ENCODE results near the gene TAGLN3.

Gene TAGLN3

GRCh38 chr3:111998636-111999483, at the start of gene TAGLN3:
TSS of gene TAGLN3 (plus strand) at chr3:111998922. CDS start at chr3:111999423, 501 bp downstream.
- DNase-seq, result no peak
- TF ChIP-seq POLR2A (IDR thresholded peaks at IDR 0.05; ENCODE audit: low read length) (no peak), GATA1 (IDR thresholded peaks at IDR 0.05; ENCODE audit: low read depth, low read length) (no peak)

- DNase-seq, result no peak
- TF ChIP-seq GATA1 (IDR thresholded peaks at IDR 0.05; ENCODE audit: low read depth, low read length), result no peak
- TF ChIP-seq POLR2A (IDR thresholded peaks at IDR 0.05; ENCODE audit: low read length), result no peak
These were observed 49.0 kb upstream of the TAGLN3 start for GRCh38 chr3:111949712-111950111.

- TF ChIP-seq POLR2A (IDR thresholded peaks at IDR 0.05; ENCODE audit: low read length), result no peak
- TF ChIP-seq GATA1 (IDR thresholded peaks at IDR 0.05; ENCODE audit: low read depth, low read length), result no peak
- DNase-seq, result no peak
These were observed 47.7 kb upstream of the TAGLN3 start for GRCh38 chr3:111951032-111951431.

GRCh38 chr3:111952086-111952485, 46.6 kb upstream of the TAGLN3 start:
- TF ChIP-seq POLR2A (IDR thresholded peaks at IDR 0.05; ENCODE audit: low read length), result no peak
- no peak for TF ChIP-seq GATA1 (IDR thresholded peaks at IDR 0.05; ENCODE audit: low read depth, low read length)

GRCh38 chr3:111952866-111953450, 45.8 kb upstream of the TAGLN3 start:
- TF ChIP-seq POLR2A (IDR thresholded peaks at IDR 0.05; ENCODE audit: low read length) (no peak), GATA1 (IDR thresholded peaks at IDR 0.05; ENCODE audit: low read depth, low read length) (no peak)
- DNase-seq, result no peak

More at GRCh38 chr3:111952086-111952485, 46.6 kb upstream of the TAGLN3 start:
- no peak for DNase-seq

- no peak for DNase-seq
- TF ChIP-seq POLR2A (IDR thresholded peaks at IDR 0.05; ENCODE audit: low read length) (no peak), GATA1 (IDR thresholded peaks at IDR 0.05; ENCODE audit: low read depth, low read length) (no peak)
These were observed 44.3 kb upstream of the TAGLN3 start for GRCh38 chr3:111954228-111954990.

GRCh38 chr3:111955876-111956275, 42.8 kb upstream of the TAGLN3 start:
- DNase-seq, result no peak
- TF ChIP-seq GATA1 (IDR thresholded peaks at IDR 0.05; ENCODE audit: low read depth, low read length) (no peak), POLR2A (IDR thresholded peaks at IDR 0.05; ENCODE audit: low read length) (no peak)

GRCh38 chr3:111956449-111956848, 42.3 kb upstream of the TAGLN3 start:
- DNase-seq, result no peak
- no peak for TF ChIP-seq GATA1 (IDR thresholded peaks at IDR 0.05; ENCODE audit: low read depth, low read length)
- TF ChIP-seq POLR2A (IDR thresholded peaks at IDR 0.05; ENCODE audit: low read length), result no peak

GRCh38 chr3:111956995-111957734, 41.6 kb upstream of the TAGLN3 start:
- DNase-seq, result no peak
- TF ChIP-seq GATA1 (IDR thresholded peaks at IDR 0.05; ENCODE audit: low read depth, low read length), result no peak
- no peak for TF ChIP-seq POLR2A (IDR thresholded peaks at IDR 0.05; ENCODE audit: low read length)

GRCh38 chr3:111961461-111962164, 37.1 kb upstream of the TAGLN3 start:
- TF ChIP-seq GATA1 (IDR thresholded peaks at IDR 0.05; ENCODE audit: low read depth, low read length) (no peak), POLR2A (IDR thresholded peaks at IDR 0.05; ENCODE audit: low read length) (no peak)
- DNase-seq, result no peak

GRCh38 chr3:111963424-111963823, 35.3 kb upstream of the TAGLN3 start:
- TF ChIP-seq GATA1 (IDR thresholded peaks at IDR 0.05; ENCODE audit: low read depth, low read length), result no peak
- no peak for TF ChIP-seq POLR2A (IDR thresholded peaks at IDR 0.05; ENCODE audit: low read length)
- no peak for DNase-seq

GRCh38 chr3:111965484-111965883, 33.2 kb upstream of the TAGLN3 start:
- no peak for TF ChIP-seq POLR2A (IDR thresholded peaks at IDR 0.05; ENCODE audit: low read length)
- TF ChIP-seq GATA1 (IDR thresholded peaks at IDR 0.05; ENCODE audit: low read depth, low read length), result no peak
- no peak for DNase-seq

GRCh38 chr3:111967068-111967467, 31.7 kb upstream of the TAGLN3 start:
- no peak for DNase-seq
- no peak for TF ChIP-seq POLR2A (IDR thresholded peaks at IDR 0.05; ENCODE audit: low read length)
- TF ChIP-seq GATA1 (IDR thresholded peaks at IDR 0.05; ENCODE audit: low read depth, low read length), result no peak

Measured in erythroblast (primary cell).